Spleen (tissue), 11 donors: ENCODE results near the gene FRYL. TPM values are rescaled to one million over a fixed set of nuclear protein-coding genes. Genes with fewer than 3 reads are reported as not detected.
"Not testable (repeated sequence)": the region's sequence is repeated elsewhere in the genome, so short reads cannot be mapped to it uniquely, and the experiment has no call there.

Experiments
- DNase-seq: peaks from one replicate; pipeline ENCODE4 v3.0.0-alpha.2; 2020
- H3K27ac ChIP-seq, 8 donors: fragments of 200-600 bp; sonication (generic) in 7 of 8; 1 replicate in 4 of 8; 2 replicates in 4 of 8; pipeline versions ENCODE4 v1.5.0 to v1.8.0; 2016 to 2021; ENCODE audit warnings: inconsistent platforms in 4 of 8, mild to moderate bottlenecking in 4 of 8, moderate library complexity in 1 of 8
- H3K27me3 ChIP-seq, 7 donors: fragments of 200-600 bp; sonication (generic) in 6 of 7; replicated peaks in 1 of 7; 1 replicate in 4 of 7; 2 replicates in 3 of 7; pipeline versions ENCODE4 v1.5.0 to v1.8.0; 2016 to 2021; ENCODE audit warnings: inconsistent platforms in 3 of 7, mild to moderate bottlenecking in 1 of 7
- H3K36me3 ChIP-seq, 6 donors: fragments of 200-600 bp; sonication (generic) in 5 of 6; 1 replicate in 4 of 6; 2 replicates in 2 of 6; pipeline versions ENCODE4 v1.5.0 to v1.8.0; 2016 to 2021; ENCODE audit warnings: inconsistent platforms in 2 of 6
- H3K4me1 ChIP-seq, 6 donors: fragments of 200-600 bp; sonication (generic) in 5 of 6; 1 replicate in 3 of 6; 2 replicates in 3 of 6; pipeline versions ENCODE4 v1.5.0 to v1.8.0; 2016 to 2021; ENCODE audit warnings: inconsistent platforms in 3 of 6
- H3K4me3 ChIP-seq, 8 donors: fragments of 200-600 bp; sonication (generic) in 7 of 8; 1 replicate in 4 of 8; 2 replicates in 4 of 8; pipeline versions ENCODE4 v1.5.0 to v1.8.0; 2016 to 2021; ENCODE audit warnings: inconsistent platforms in 4 of 8, mild to moderate bottlenecking in 4 of 8, moderate library complexity in 2 of 8
- H3K9me3 ChIP-seq, 8 donors: fragments of 200-600 bp; sonication (generic) in 7 of 8; 1 replicate in 4 of 8; 2 replicates in 4 of 8; pipeline versions ENCODE4 v1.5.0 to v1.8.0; 2016 to 2021; ENCODE audit warnings: inconsistent platforms in 4 of 8
- CTCF ChIP-seq, 11 experiments: fragments of 200-600 bp in 7 of 11; fragments of 450-650 bp in 4 of 11; sonication (generic) in 4 of 11; IDR thresholded peaks in 8 of 11; conservative IDR thresholded peaks in 3 of 11; 1 replicate in 7 of 11; 2 replicates in 4 of 11; pipeline versions ENCODE4 v1.4.0 to v1.8.0; 2016 to 2021; ENCODE audit warnings: antibody characterized with exemption in 11 of 11, inconsistent platforms in 4 of 11, mild to moderate bottlenecking in 1 of 11
- POLR2A ChIP-seq, 3 donors: fragments of 450-650 bp; IDR thresholded peaks; one replicate each; pipeline ENCODE4 v1.5.1; 2017; ENCODE audit warnings: antibody characterized with exemption in 3 of 3, mild to moderate bottlenecking in 1 of 3
- POLR2AphosphoS5 ChIP-seq, 3 donors: sonication (generic); formaldehyde crosslinking; IDR thresholded peaks; one replicate each; pipeline ENCODE4 v1.5.1; 2017; ENCODE audit warnings: antibody characterized with exemption in 3 of 3
- WGBS, 5 donors: extraction: QIAGEN DNeasy Blood & Tissue Kit in 3 of 5; methylation state at CpG; one replicate each; pipeline versions ENCODE4 v1.1.5 to v1.1.7; 2013 to 2018; 5-methylcytosine and 5-hydroxymethylcytosine counted together
- intact Hi-C: fragments of 100-400 bp; cut with DNase I; formaldehyde crosslinking; loops from one replicate; pipeline ENCODE4 v1.15.0; 2023; ENCODE audit warnings: low total_unique reads
- polyA plus RNA-seq, 3 donors: library from polyadenylated mRNA; stranded (reverse); fragments of 200-250 nt; gene quantifications; one replicate each; pipeline ENCODE4 v1.2.1, GENCODE V29; 2013
- total RNA-seq, 7 donors: library from RNA; depleted of rRNA in 3 of 7; stranded (reverse); fragments of >200 nt in 3 of 7; fragmentation: NEBNext Ultra II Directional in 4 of 7; extraction: Animal tissue kit (Norgen Biotek cat#: 25700) in 4 of 7; gene quantifications; one replicate each; pipeline versions ENCODE4 v1.1.0 to v1.2.1, GENCODE V29; 2016 to 2021
- donor health status: healthy with polysubstance abuse.
- donor health status: DM: no; HTN: no; CAD: no; lungs with moderate emphysema.
- donor health status: DM: no; HTN: no; CAD: no.
- donor health status: Bipolar disorder and iron deficiency.
- donor health status: healthy.
- donor health status: DM: no; HTN: no; CAD: no.
- donor health status: DM: yes; HTN: yes; CAD: no.

Gene FRYL
- total and polyA plus RNA-seq, 10 donors: 14.2 to 118 (median 94.9) TPM

- TF ChIP-seq POLR2A (IDR thresholded peaks at IDR 0.05) (no peak), POLR2AphosphoS5 (IDR thresholded peaks at IDR 0.05) (no peak), CTCF (IDR thresholded peaks at IDR 0.05 in 8 of 11, conservative IDR thresholded peaks at IDR 0.05 in 3 of 11) (no peak)
- Histone ChIP-seq H3K4me1 (peaks cover 0 to 4% (median 0%) of the 10 kb centered on the region in 6 donors), H3K27me3 (no peaks in the 10 kb centered on the region), H3K4me3 (no peak overlapping the region), H3K27ac (no peak overlapping the region), H3K36me3 (no peaks in the 10 kb centered on the region), H3K9me3 (peaks cover 0 to 8% (median 2%) of the 10 kb centered on the region in 8 donors)
- intact Hi-C loops: no loop called here
- 52 to 79% (median 65%) methylated on average over 2 of the region's 2 CpGs for WGBS, 5 donors
- DNase-seq: no peak
These were observed 312.6 kb downstream of the FRYL start for GRCh38 chr4:48467442-48467841.

GRCh38 chr4:48462363-48462762 lies 317.7 kb downstream of the FRYL start:
- Histone ChIP-seq H3K27me3 (no peaks in the 10 kb centered on the region), H3K4me1 (no peaks in the 10 kb centered on the region), H3K27ac (no peak overlapping the region), H3K9me3 (peaks cover 0 to 8% (median 4%) of the 10 kb centered on the region in 8 donors), H3K36me3 (no peaks in the 10 kb centered on the region), H3K4me3 (no peak overlapping the region)
- intact Hi-C loops: no loop called here
- WGBS, 5 donors: 60 to 77% (median 67%) methylated on average over 5 of the region's 5 CpGs
- TF ChIP-seq POLR2A (IDR thresholded peaks at IDR 0.05) (no peak), CTCF (IDR thresholded peaks at IDR 0.05 in 8 of 11, conservative IDR thresholded peaks at IDR 0.05 in 3 of 11) (no peak), POLR2AphosphoS5 (IDR thresholded peaks at IDR 0.05) (no peak)
- no peak for DNase-seq

GRCh38 chr4:48461000-48461399 lies 319.1 kb downstream of the FRYL start:
- Histone ChIP-seq H3K9me3 (peaks cover 0 to 8% (median 5%) of the 10 kb centered on the region in 8 donors), H3K27me3 (no peaks in the 10 kb centered on the region), H3K4me3 (no peak overlapping the region), H3K27ac (no peak overlapping the region), H3K36me3 (no peaks in the 10 kb centered on the region), H3K4me1 (no peaks in the 10 kb centered on the region)
- no peak for DNase-seq
- TF ChIP-seq POLR2A (IDR thresholded peaks at IDR 0.05) (no peak), CTCF (IDR thresholded peaks at IDR 0.05 in 8 of 11, conservative IDR thresholded peaks at IDR 0.05 in 3 of 11) (no peak), POLR2AphosphoS5 (IDR thresholded peaks at IDR 0.05) (no peak)
- intact Hi-C loops: no loop called here

DNA sequence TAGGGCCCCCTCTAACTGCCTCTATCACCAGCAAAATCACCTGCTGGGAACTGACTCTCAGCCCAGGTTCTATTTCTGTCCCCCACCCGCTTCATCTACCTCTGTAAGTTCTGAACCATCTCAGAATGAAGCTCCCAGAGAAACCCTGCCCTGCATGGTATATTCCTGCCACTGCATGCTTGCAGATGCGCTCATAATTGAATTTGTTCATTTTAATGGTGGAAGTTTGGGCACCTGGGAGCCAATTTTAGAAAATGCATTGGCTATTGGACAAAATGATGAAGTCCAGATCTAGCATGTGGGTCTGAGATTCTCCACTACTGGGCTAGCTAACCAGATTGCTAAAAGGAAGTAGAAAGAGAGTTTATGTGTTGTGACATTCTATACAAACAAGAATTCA lies 325.5 kb downstream of the FRYL start:
- no peak overlapping the region for H3K27ac ChIP-seq
- no peak for DNase-seq
- peaks cover 0 to 3% (median 0%) of the 10 kb centered on the region in 7 donors for H3K27me3 ChIP-seq
- no peak overlapping the region for H3K4me3 ChIP-seq
- 90 to 94% (median 93%) methylated on average over 2 of the region's 2 CpGs for WGBS, 5 donors
- H3K36me3 ChIP-seq: no peaks in the 10 kb centered on the region
- no peaks in the 10 kb centered on the region for H3K4me1 ChIP-seq
- intact Hi-C loops: no loop called here
- H3K9me3 ChIP-seq: peaks cover 0 to 5% (median 0%) of the 10 kb centered on the region in 8 donors
- TF ChIP-seq CTCF (IDR thresholded peaks at IDR 0.05 in 8 of 11, conservative IDR thresholded peaks at IDR 0.05 in 3 of 11) (no peak), POLR2AphosphoS5 (IDR thresholded peaks at IDR 0.05) (no peak), POLR2A (IDR thresholded peaks at IDR 0.05) (no peak)

DNA sequence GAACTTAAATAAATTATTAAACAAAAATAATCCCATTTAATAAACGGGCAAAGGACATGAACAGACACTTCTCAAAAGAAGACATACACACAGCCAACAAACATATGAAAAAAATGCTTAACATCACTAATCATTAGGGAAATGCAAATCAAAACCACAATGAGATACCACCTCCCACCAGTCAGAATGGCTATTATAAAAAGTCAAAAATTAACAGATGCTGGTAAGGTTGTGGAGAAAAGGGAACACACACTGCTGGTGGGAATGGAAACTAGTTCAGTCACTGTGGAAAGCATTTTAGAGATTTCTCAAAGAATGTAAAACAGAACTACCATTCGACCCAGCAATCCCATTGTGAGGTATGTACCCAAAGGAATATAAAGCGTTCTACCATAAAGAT lies 328.4 kb downstream of the FRYL start:
- intact Hi-C loops, DNase-seq, H3K27me3 ChIP-seq, H3K4me3 ChIP-seq, H3K27ac ChIP-seq, H3K9me3 ChIP-seq, H3K36me3 ChIP-seq, H3K4me1 ChIP-seq: not testable (repeated sequence)
- 86 to 95% (median 92%) methylated on average over 3 of the region's 3 CpGs for WGBS, 5 donors
